SIG-M5 treated with dmso at 0.1 percent for 504 hours (cell line): ENCODE results near the gene CWH43.
"Not testable (repeated sequence)": the region's sequence is repeated elsewhere in the genome, so short reads cannot be mapped to it uniquely, and the experiment has no call there.

Source experiments
- DNase-seq: peaks from one replicate; lab custom pipeline; 2025; ENCODE audit not compliant: unreplicated experiment; lab: John Stamatoyannopoulos, UW

CWH43 gene

DNA sequence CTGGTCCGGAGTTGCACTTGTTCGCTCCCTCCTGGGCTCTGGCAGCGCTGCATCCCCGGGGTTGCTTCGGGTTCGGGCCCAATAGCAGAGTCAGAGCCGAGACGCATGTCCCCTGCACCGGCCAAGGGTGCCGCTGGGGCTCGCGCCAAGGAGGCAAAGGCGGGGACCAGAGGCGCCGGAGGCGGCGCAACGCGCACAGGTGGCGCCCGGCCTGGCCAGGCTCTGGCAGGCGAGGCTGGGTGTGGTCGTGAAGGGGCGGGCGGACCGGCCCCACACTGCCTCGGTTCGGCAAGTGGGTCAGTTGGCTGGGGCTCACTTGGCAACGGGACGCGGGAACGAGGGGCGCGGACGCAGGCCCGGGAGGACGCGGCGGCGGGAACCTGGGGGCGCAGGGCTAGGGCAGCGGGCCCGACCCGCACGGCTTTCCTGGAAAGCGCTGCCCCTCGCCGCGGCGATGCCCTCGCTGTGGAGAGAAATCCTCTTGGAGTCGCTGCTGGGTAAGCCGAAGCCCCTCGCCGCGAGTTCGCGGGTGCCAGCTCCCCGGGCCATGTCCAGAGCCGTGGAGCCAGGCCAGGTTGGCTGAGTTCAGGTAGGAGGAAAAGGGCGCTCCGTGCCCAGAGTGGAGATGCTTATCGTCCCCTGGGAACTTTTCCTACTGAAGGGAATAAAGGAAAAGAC, at the start of gene CWH43:
CWH43 (plus strand) TSS at position 300 of the 678 bp plus-strand sequence; CDS start at position 455, 155 bp downstream.
- no peak for DNase-seq

DNA sequence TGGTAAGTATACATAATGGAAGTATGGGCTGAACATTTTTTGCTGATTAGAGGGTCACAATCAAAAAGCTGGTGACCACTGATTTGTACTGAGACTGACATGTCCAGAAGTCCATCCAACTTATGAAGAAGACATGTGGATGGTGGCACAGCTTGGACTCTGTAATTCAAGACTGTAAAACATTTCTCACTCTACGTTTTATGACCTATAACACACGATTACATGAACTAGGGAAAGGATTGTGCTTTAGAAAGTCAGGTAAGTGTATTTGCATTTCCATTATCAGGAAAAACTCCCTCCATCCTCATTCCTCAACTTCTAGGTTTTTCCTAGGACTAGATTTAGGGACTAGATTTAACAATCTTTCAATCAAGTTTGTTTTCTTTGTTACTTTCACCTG, 49.0 kb upstream of the CWH43 start:
- DNase-seq = no peak

DNA sequence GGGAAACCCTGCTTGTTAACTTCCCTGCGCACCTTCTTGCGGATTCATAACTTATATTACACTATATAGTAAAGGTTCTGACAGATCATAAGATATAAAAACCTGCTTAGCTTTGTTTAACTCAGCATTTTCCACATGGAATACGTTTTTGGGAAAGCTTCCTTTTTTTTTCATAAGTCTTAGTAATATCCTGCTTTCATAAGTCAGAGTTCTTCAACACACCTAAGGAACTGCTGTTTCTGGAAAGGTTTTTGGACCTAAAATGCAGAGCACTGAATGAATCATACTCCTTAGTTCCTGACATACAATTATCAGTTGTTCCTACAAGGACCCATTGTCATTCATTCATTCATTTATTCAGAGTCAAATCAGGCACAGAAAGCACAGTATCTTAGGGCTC, 47.2 kb upstream of the CWH43 start:
- no peak for DNase-seq

DNA sequence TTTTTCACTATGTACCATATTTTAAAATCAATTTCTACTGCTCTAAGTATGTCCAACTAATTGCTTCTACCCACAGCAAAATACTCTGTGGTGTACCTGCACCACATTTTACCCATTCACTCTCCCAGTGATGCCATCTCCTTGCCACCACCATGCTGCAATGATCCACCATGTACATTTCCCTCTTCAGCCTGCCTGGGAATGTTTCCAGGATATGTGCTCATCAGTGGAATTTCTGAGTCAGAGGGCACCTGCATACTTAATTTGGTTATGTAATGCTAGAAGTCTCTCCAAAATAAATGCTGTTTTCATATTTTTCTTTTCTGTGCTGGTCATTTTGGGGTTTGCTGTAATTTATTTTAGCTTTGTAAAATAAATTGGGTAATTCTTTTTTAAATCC, 46.3 kb upstream of the CWH43 start:
- DNase-seq = no peak

DNA sequence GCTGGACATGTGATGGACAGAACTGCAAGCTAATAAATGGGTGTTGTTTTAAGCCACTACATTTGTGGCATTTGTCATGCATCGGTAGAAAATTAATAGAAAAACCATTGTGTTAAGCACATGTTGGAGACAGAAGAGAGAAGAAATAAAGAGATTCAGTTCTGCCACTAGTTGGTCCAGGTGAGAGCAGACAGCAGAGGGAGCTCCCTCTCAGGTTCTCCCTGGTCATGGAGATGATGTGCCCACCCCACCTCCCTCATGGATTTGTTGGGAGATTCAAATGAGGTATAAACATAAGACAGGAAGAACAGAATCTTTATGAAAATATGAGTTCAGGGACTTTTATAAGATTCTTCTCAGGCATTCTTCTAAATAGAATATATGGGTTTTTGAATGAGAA, 42.7 kb upstream of the CWH43 start:
- DNase-seq = no peak

DNA sequence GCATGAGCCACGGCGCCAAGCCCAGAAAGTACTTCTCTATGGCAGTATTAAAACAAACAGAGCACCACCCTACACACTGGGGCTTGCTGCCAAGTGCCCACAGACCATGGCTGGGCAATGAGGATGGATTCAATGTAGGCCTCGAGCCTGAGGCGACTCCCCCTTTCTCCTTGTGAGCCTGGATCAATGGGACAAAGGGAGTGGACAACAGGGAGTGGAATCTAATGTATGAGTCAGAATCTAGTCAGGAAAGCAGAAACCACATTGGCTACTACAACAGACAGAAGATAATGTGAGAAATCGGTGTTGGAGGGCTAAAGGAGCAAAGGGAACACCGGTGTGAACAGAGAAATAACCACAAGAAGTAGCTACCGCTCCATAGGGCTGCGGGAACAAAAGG, 41.8 kb upstream of the CWH43 start:
- DNase-seq = no peak

DNA sequence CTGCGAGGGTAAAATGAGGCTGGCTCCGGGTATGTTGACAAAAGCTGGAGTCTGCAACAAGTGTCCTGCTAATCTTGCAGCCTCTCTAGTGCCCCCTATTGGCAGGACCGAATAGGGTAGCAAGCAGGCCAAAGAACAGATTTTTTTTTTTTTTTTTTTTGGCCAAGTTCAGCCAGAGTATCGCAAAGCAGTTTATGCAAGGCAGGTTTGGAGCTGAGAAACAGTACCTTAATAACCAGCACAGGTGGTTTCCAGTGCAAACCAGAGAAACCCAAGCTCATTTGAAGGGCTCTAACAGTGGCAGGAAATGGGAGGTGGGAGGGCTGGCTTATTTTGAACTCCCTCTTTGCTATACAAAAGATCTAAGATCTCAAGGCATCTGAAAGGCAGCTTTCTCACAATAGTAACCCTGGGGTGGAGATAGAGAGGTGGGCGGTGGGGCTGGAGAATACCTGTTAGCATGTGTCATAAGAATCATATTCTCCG, 41.3 kb upstream of the CWH43 start:
- DNase-seq = no peak

DNA sequence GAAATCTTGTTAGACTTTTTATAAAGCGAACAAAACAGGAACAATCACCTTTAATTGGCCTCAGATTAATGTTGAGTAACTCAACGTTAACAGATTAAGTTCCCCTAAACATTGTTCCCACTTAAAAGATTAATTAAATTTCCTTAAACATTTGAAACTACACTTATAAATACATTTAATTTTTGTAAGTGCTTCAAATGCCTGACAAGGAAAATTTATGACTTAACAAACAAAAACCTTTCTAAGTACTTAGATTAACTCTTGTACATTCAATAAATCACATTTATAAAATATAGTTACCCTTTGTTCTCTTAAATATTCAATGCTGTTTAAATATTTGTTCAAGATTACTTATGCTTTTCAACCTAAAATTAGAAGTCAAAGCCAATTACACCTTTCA, 40.1 kb upstream of the CWH43 start:
- DNase-seq = no peak

DNA sequence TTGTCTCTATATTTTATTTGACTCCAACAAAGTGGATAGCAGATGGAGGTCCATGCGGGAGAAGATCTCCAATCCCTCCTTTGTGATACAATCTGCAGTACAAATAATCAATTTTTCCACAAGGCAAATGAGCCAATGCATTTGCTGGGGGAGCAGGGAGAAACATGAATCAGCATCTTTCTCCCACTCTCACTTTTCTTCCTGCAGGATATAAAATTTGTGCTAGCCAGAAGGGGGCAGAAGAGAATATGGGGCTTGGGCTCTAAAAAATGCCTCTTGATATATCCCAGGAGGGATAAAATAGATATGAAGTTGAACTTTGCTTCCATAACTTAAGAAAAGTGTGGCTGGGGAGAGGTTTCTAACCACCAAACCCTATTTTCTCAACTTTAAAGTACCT, 38.3 kb upstream of the CWH43 start:
- no peak for DNase-seq

DNA sequence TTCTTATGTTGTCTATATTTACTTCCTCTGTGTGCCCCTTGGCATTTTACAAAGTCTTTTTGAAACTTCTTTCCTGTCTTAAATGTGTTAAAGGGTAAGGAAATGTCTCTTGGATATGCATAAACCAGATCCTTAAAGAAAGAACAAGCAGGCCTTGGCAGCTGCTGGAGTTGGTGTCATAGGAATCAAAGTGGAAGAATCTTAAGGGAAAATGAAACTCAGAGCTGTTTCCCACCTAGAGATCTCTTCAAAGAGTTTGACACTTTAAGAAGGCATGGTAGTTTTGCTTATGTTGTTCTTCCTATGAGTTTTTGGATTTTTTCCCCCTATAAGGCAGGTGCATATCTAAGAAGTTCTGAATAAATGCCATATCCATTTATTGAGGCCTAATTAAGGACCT, 37.0 kb upstream of the CWH43 start:
- no peak for DNase-seq

DNA sequence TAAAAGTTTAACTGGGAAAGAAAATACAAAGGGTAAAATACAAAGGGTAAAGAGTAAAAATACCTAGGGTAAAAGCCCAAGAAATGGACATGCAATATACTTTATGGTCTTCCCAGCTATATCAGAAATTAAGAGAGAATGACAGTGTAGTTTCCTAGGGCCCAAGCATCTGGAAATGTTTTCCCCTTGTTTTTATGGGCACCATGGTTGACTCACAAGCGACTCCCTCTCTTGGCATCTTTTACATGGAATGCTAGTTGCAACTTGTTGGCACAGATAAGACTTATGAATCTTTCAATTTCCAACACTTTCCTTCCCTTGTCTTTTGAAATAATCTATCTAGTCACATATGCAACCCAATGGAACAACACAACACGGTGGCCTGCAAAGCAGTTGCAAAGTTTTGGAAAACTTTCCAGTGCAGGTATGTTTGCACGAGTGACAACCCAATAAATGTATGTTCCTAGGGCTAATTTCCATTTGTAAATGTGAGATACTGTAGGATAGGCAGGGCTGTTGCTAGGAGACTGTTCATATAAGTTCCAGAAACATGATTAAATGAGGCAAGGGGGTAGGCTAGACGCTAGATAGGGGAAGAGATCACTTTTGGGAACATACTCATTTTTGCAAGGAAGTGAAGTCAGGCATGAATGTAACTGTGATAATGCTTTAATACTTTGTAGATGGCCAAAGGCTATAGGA, 36.4 kb upstream of the CWH43 start:
- DNase-seq = no peak

DNA sequence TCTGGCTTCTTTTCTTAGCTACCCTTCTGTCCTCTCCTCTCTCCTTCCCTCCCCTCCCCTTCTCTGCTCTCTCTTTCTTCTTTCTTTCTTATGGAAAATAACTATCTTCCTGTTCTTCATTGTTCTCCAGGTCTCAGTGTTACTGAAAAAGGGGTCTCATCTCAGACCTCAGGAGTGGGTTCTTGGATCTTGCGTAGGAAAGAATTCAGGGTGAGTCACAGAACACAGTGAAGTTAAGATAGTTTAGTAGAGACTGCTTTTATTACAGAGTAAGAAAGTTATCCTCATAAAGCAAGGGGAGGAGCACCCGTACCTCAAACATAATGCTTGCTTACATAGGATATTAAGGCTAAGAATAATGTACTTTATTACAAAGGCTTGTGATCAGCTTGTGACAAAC, 31.8 kb upstream of the CWH43 start:
- no peak for DNase-seq

DNA sequence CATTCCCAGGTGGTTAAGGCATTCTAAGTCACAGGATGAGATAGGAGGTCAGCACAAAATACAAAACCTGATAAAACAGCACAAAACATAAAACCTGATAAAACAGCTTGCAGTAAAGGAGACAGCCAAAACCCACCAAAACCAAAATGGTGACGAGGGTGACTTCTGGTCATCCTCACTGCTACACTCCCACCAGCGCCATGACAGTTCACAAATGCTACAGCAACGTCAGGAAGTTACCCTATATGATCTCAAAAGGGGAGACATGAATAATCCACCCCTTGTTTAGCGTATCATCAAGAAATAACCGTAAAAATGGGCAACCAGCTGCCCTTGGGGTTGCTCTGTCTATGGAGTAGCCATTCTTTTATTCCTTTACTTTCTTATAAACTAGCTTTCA, 28.7 kb upstream of the CWH43 start:
- DNase-seq = not testable (repeated sequence)

DNA sequence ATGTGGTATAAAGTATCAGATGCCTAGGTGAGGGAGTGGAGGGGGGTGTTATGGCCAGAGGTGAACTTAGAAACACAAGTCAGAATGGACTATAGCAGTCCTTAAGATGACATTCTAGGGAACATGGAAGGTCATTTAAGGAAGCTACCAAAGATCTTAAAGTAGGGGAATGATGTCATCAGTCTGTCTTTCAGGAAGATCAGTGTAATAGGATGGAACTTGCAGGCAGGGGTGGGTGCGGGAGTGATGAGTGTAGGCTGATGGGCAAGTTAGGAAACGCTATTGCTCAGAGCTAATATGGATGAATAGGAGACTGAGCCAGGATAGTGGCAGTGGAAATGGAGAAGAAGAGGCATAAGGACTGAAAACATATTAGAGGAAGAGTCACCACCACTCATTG, 27.5 kb upstream of the CWH43 start:
- DNase-seq = no peak

DNA sequence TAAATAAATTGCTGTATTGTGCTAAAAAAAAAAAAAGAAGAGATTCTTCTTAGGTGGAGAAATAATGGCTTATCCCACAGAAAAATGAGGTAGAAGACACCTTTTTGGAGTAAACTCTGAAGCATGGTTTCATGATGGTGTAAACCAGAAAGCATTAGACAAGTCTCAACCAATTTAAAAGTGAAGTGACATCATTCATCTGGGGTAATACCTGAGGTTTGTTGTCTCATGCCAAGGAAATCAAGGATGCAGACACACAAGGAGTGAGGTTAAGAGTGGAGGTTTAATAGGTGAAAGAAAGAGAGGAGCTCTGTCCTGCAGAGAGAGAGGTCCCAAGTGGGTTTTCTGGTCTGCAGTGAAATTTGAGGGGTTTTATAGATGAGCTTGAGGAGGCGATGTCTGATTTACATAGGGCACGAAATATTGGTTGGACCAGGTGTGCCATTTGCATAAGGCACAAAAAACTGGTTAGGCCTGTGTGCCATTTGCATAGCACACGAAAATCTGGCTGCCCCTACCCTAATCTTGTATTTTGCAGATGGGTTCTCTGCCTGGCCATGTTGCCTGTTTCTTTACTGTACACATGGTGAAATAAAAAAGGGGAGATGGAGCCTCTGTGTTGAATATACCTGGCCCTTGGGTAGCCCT, 25.0 kb upstream of the CWH43 start:
- no peak for DNase-seq

DNA sequence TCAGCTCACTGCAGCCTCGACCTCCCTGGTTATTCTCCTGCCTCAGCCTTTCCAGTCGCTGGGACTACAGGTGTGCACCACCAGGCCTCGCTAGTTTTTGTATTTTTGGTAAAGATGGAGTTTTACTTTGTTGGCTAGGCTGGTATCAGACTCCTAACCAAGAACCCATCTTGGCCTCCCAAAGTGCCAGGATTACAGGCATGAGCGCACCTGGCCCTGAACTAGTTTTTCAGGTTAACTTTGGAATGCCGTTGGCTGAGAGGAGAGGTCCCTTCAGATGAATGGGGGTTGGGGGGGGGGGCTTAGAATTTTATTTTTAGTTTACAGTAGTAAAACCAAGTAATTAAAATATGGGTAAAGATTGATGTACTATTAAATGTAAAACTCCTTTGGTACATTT, 23.4 kb upstream of the CWH43 start:
- DNase-seq = no peak

DNA sequence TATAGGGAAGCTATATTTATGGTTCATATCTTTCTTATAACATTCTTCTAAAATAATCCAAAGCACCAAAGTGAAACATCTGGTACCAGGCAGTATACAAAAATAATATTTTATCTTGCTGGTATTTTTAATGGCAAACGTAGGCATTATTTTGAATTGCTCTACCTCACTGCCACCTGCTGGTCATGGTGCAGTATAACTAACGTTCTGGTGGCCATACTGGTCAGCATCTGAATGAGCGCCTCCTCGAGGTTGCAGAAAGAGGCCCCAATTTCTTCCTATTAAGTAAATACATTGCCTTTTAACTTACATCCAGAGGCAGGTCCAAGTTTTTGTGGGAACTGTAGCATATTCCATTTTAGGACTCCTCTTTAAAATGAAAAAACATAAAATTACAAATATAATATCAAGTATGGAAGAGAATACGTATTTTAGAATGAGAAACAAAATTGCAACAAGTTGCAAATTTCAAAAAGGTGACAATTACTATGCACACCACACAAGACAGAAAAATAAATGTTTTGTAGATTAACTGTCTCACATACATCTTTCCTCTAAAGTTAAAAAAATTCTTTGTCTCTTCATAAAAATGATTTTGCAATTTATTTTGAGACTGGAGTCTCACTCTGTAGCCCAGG, 22.9 kb upstream of the CWH43 start:
- DNase-seq = peak; percentile 85

DNA sequence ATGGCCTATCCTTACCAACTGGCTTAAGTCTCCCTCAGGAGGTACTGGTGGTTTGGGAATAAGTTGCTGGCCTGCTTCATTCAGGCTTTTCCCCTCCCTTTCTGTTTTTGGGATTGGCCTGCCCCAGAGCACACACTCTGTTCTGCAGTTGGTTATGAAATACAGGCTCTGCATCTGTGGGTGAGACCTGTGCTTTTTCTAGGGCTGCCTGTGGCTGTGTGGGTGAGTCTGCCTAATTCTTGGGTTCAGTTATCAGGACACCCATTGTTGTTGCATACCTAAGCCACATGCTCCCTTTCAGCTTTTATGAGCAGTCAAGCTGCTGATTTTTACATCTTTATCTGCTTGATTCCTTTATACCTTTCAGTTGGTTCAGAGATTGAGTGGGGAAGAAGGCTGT, 19.0 kb upstream of the CWH43 start:
- DNase-seq = no peak

DNA sequence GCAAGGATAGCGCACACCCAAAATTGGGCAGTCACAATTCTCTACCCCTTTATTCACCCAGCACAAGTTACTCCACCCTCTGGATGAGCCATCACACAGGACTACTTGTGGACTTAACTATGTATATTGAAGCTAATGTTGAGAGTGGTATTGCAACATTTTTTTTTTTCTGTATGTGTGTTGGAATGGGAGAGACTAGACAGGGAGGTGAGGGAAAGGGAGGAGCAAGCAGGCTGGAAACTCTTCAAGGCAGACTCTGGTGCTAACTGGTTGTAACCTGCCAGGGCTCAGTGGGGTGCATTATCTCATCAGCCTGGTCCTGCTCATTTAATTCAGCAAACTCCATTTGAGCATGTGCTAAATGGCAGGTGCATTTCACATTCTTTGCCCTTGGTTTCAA, 18.4 kb upstream of the CWH43 start:
- no peak for DNase-seq

DNA sequence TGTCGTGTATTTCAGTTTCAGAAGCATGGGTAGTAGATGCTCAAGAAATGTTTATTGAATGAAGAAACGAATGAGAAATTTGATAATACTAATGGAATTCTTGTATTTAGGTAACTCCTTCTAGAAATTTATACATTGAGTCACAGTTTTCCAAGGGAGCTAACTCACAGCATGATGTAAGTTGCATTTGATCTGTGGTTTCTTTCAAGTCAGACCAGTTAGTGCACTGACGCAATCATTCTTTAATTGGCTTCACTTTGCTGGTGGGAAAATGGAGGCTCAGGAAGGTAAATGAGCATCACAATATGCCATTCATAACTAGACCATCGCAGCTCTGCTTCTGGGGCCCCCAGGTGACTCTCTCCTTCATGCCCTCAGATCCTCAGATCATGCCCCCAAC, 17.3 kb upstream of the CWH43 start:
- DNase-seq = peak; percentile 42

DNA sequence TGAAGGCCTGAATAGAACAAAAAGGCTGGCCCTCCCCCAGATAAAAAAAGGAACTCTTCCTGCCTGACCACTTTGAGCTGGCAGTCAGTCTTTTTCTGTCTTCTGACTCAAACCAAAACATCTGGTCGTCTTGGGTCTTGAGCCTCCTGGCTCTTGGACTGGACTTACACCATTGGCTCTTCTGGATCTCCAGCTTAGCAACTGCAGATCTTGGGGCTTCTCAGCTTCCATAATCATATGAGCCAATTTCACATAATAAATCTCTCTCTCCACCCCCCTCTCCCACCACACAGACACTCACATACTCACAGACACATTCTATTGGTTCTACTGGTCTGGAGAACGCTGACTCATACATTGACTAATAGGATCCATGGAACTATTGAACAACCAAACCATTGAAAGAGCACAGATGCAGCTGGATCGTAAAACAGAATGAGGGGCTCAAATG, 15.6 kb upstream of the CWH43 start:
- DNase-seq = peak; percentile 13
